ENCODE measurements around the gene GPC6.

Gene GPC6

GRCh38 chr13:93412676-93413075 is 186.1 kb downstream of the GPC6 start:
- no peaks in the 10 kb centered on the region for H3K27me3 ChIP-seq (ENCODE audit: insufficient read depth, low read depth, severe bottlenecking)
- no peaks in the 10 kb centered on the region for H3K9me3 ChIP-seq (ENCODE audit: severe bottlenecking)
- no peak for DNase-seq
- no peak overlapping the region for H3K4me3 ChIP-seq (ENCODE audit: low read depth, low read length)
- H3K36me3 ChIP-seq, result no peaks in the 10 kb centered on the region
- no peak for TF ChIP-seq CTCF (IDR thresholded peaks at IDR 0.05; ENCODE audit: low read depth, low read length)
- H3K27ac ChIP-seq, result no peak overlapping the region

GRCh38 chr13:93413972-93414717 is 187.5 kb downstream of the GPC6 start:
- Histone ChIP-seq H3K9me3 (ENCODE audit: severe bottlenecking) (no peaks in the 10 kb centered on the region), H3K4me3 (ENCODE audit: low read depth, low read length) (no peak overlapping the region), H3K36me3 (no peaks in the 10 kb centered on the region), H3K27me3 (ENCODE audit: insufficient read depth, low read depth, severe bottlenecking) (no peaks in the 10 kb centered on the region), H3K27ac (no peak overlapping the region)
- no peak for TF ChIP-seq CTCF (IDR thresholded peaks at IDR 0.05; ENCODE audit: low read depth, low read length)
- DNase-seq, result no peak

- Histone ChIP-seq H3K36me3 (peaks cover 5% of the 10 kb centered on the region; the same call in 1 of the 2 replicates), H3K27ac (no peak overlapping the region), H3K9me3 (ENCODE audit: severe bottlenecking) (no peaks in the 10 kb centered on the region), H3K4me3 (ENCODE audit: low read depth, low read length) (no peak overlapping the region), H3K27me3 (ENCODE audit: insufficient read depth, low read depth, severe bottlenecking) (no peaks in the 10 kb centered on the region)
- DNase-seq, result no peak
- no peak for TF ChIP-seq CTCF (IDR thresholded peaks at IDR 0.05; ENCODE audit: low read depth, low read length)
Measured at GRCh38 chr13:93416736-93417355, 190.2 kb downstream of the GPC6 start.

GRCh38 chr13:93418398-93418797 is 191.8 kb downstream of the GPC6 start:
- no peaks in the 10 kb centered on the region for H3K27me3 ChIP-seq (ENCODE audit: insufficient read depth, low read depth, severe bottlenecking)

GRCh38 chr13:93420206-93420605 is 193.6 kb downstream of the GPC6 start:
- TF ChIP-seq CTCF (IDR thresholded peaks at IDR 0.05; ENCODE audit: low read depth, low read length), result no peak
- no peaks in the 10 kb centered on the region for H3K27me3 ChIP-seq (ENCODE audit: insufficient read depth, low read depth, severe bottlenecking)
- no peaks in the 10 kb centered on the region for H3K9me3 ChIP-seq (ENCODE audit: severe bottlenecking)
- H3K4me3 ChIP-seq (ENCODE audit: low read depth, low read length), result no peak overlapping the region
- no peak for DNase-seq
- no peak overlapping the region for H3K27ac ChIP-seq
- H3K36me3 ChIP-seq, result peaks cover 8% of the 10 kb centered on the region

More at GRCh38 chr13:93418398-93418797, 191.8 kb downstream of the GPC6 start:
- DNase-seq, result no peak
- H3K27ac ChIP-seq, result no peak overlapping the region
- no peak overlapping the region for H3K4me3 ChIP-seq (ENCODE audit: low read depth, low read length)
- H3K9me3 ChIP-seq (ENCODE audit: severe bottlenecking), result no peaks in the 10 kb centered on the region
- no peak for TF ChIP-seq CTCF (IDR thresholded peaks at IDR 0.05; ENCODE audit: low read depth, low read length)
- H3K36me3 ChIP-seq, result peaks cover 5% of the 10 kb centered on the region; the same call in 1 of the 2 replicates
